Measurements from ENCODE around the gene ROR1. TPM values are rescaled to one million over a fixed set of nuclear protein-coding genes. Genes with fewer than 3 reads are reported as not detected.
A peak's percentile ranks its signal among the peaks of the same experiment; 100 is the strongest.

Gene ROR1
- polyA plus RNA-seq, 6 donors from 2014 or later: 0.36 to 6.2 (median 1.3) TPM

GRCh38 chr1:63893976-63894375 is 120.2 kb downstream of the ROR1 start:
- peak overlapping the region; percentile 44 to 99 (median 96) for H3K27ac Mint-ChIP-seq
- no peak overlapping the region for H3K4me3 Mint-ChIP-seq
- peaks cover 36 to 51% (median 48%) of the 10 kb centered on the region in 3 donors for H3K4me1 Mint-ChIP-seq
- peaks cover 0 to 38% (median 10%) of the 10 kb centered on the region in 7 donors for H3K9me3 Mint-ChIP-seq
- peaks cover 18 to 34% (median 26%) of the 10 kb centered on the region in 3 donors for H3K27me3 Mint-ChIP-seq
- DNase-seq: no peak
- no peak for ATAC-seq (ENCODE audit: low read depth in 2 of 2)
- H3K36me3 Mint-ChIP-seq: peaks cover 0 to 6% of the 10 kb centered on the region in 2 donors

- no peak for ATAC-seq (ENCODE audit: low read depth in 2 of 2)
- H3K27me3 Mint-ChIP-seq: peaks cover 26 to 42% (median 32%) of the 10 kb centered on the region in 3 donors
- H3K36me3 Mint-ChIP-seq: peaks cover 0 to 6% of the 10 kb centered on the region in 2 donors
- H3K9me3 Mint-ChIP-seq: peaks cover 0 to 38% (median 10%) of the 10 kb centered on the region in 7 donors
- H3K27ac Mint-ChIP-seq: peak overlapping the region in 5 of 6 donors; percentile 8 to 89 (median 48)
- no peak for DNase-seq
- peaks cover 36 to 44% (median 42%) of the 10 kb centered on the region in 3 donors for H3K4me1 Mint-ChIP-seq
- H3K4me3 Mint-ChIP-seq: no peak overlapping the region
Observed at GRCh38 chr1:63894627-63895265, 120.9 kb downstream of the ROR1 start.

GRCh38 chr1:63896755-63897154 is 122.9 kb downstream of the ROR1 start:
- Mint-ChIP-seq H3K36me3 (peaks cover 0 to 6% of the 10 kb centered on the region in 2 donors), H3K4me1 (peaks cover 18 to 27% (median 24%) of the 10 kb centered on the region in 3 donors), H3K27me3 (peaks cover 26 to 44% (median 32%) of the 10 kb centered on the region in 3 donors), H3K9me3 (peaks cover 0 to 33% (median 7%) of the 10 kb centered on the region in 7 donors), H3K27ac (peak overlapping the region in 2 of 6 donors; percentile 7 to 55), H3K4me3 (no peak overlapping the region)
- DNase-seq (no peak), ATAC-seq (ENCODE audit: low read depth in 2 of 2) (no peak)

- ATAC-seq (ENCODE audit: low read depth in 2 of 2) (no peak), DNase-seq (no peak)
- Mint-ChIP-seq H3K27ac (no peak overlapping the region), H3K36me3 (peaks cover 0 to 6% of the 10 kb centered on the region in 2 donors), H3K4me3 (peak overlapping the region in 1 of 8 donors; percentile 21), H3K4me1 (peaks cover under 1 to 8% (median 6%) of the 10 kb centered on the region in 3 donors), H3K9me3 (peaks cover 0 to 25% (median 4%) of the 10 kb centered on the region in 7 donors), H3K27me3 (peaks cover 26 to 54% (median 35%) of the 10 kb centered on the region in 3 donors)
Observed at GRCh38 chr1:63898428-63899196, 124.8 kb downstream of the ROR1 start.

- H3K27me3 Mint-ChIP-seq: peaks cover 32 to 41% (median 37%) of the 10 kb centered on the region in 3 donors
- no peak overlapping the region for H3K27ac Mint-ChIP-seq
- H3K4me1 Mint-ChIP-seq: peaks cover 6 to 14% (median 12%) of the 10 kb centered on the region in 3 donors
- ATAC-seq (ENCODE audit: low read depth in 2 of 2): no peak
- peaks cover 0 to 18% (median 4%) of the 10 kb centered on the region in 7 donors for H3K9me3 Mint-ChIP-seq
- peaks cover 0 to 6% of the 10 kb centered on the region in 2 donors for H3K36me3 Mint-ChIP-seq
- no peak overlapping the region for H3K4me3 Mint-ChIP-seq
- DNase-seq: no peak
Observed at GRCh38 chr1:63901094-63901493, 127.3 kb downstream of the ROR1 start.

- peaks cover 6 to 14% (median 12%) of the 10 kb centered on the region in 3 donors for H3K4me1 Mint-ChIP-seq
- peaks cover 0 to 4% (median 0%) of the 10 kb centered on the region in 7 donors for H3K9me3 Mint-ChIP-seq
- H3K36me3 Mint-ChIP-seq: no peaks in the 10 kb centered on the region
- no peak for DNase-seq
- ATAC-seq (ENCODE audit: low read depth in 2 of 2): no peak
- H3K4me3 Mint-ChIP-seq: no peak overlapping the region
- peaks cover 25 to 41% (median 33%) of the 10 kb centered on the region in 3 donors for H3K27me3 Mint-ChIP-seq
- peak overlapping the region in 1 of 6 donors; percentile 4 for H3K27ac Mint-ChIP-seq
Observed at GRCh38 chr1:63902844-63903589, 129.2 kb downstream of the ROR1 start.

- Mint-ChIP-seq H3K36me3 (no peaks in the 10 kb centered on the region), H3K27ac (peak overlapping the region in 4 of 6 donors; percentile 2 to 58 (median 20)), H3K4me3 (peak overlapping the region in 1 of 8 donors; percentile 3), H3K27me3 (peaks cover 14 to 36% (median 29%) of the 10 kb centered on the region in 3 donors), H3K4me1 (peaks cover 6 to 14% (median 12%) of the 10 kb centered on the region in 3 donors), H3K9me3 (no peaks in the 10 kb centered on the region)
- peak; percentile 11 for DNase-seq
- ATAC-seq (ENCODE audit: low read depth in 2 of 2): peak; percentile 69 to 73
Observed at GRCh38 chr1:63903947-63904610, 130.3 kb downstream of the ROR1 start.

GRCh38 chr1:63904826-63905225 is 131.0 kb downstream of the ROR1 start:
- no peaks in the 10 kb centered on the region for H3K9me3 Mint-ChIP-seq
- DNase-seq: no peak
- H3K4me1 Mint-ChIP-seq: peaks cover 6 to 14% (median 12%) of the 10 kb centered on the region in 3 donors
- no peaks in the 10 kb centered on the region for H3K36me3 Mint-ChIP-seq
- peak overlapping the region in 1 of 6 donors; percentile 2 for H3K27ac Mint-ChIP-seq
- ATAC-seq (ENCODE audit: low read depth in 2 of 2): no peak
- peaks cover 9 to 31% (median 26%) of the 10 kb centered on the region in 3 donors for H3K27me3 Mint-ChIP-seq
- H3K4me3 Mint-ChIP-seq: no peak overlapping the region

- Mint-ChIP-seq H3K36me3 (no peaks in the 10 kb centered on the region), H3K27ac (no peak overlapping the region), H3K9me3 (no peaks in the 10 kb centered on the region), H3K27me3 (peaks cover 20 to 41% (median 34%) of the 10 kb centered on the region in 3 donors), H3K4me1 (peaks cover 6 to 14% (median 12%) of the 10 kb centered on the region in 3 donors), H3K4me3 (no peak overlapping the region)
- ATAC-seq (ENCODE audit: low read depth in 2 of 2): no peak
- DNase-seq: no peak
Observed at GRCh38 chr1:63906047-63906704, 132.4 kb downstream of the ROR1 start.

- Mint-ChIP-seq H3K4me1 (peaks cover 6 to 14% (median 12%) of the 10 kb centered on the region in 3 donors), H3K9me3 (no peaks in the 10 kb centered on the region), H3K27ac (no peak overlapping the region), H3K36me3 (no peaks in the 10 kb centered on the region), H3K4me3 (no peak overlapping the region), H3K27me3 (peaks cover 21 to 47% (median 34%) of the 10 kb centered on the region in 3 donors)
- ATAC-seq (ENCODE audit: low read depth in 2 of 2): no peak
- no peak for DNase-seq
Observed at GRCh38 chr1:63907051-63907450, 133.2 kb downstream of the ROR1 start.

GRCh38 chr1:63908016-63908415 is 134.2 kb downstream of the ROR1 start:
- no peaks in the 10 kb centered on the region for H3K36me3 Mint-ChIP-seq
- DNase-seq (no peak), ATAC-seq (ENCODE audit: low read depth in 2 of 2) (no peak)
- H3K27me3 Mint-ChIP-seq: peaks cover 30 to 51% (median 34%) of the 10 kb centered on the region in 3 donors
- peaks cover 0 to 2% (median 0%) of the 10 kb centered on the region in 7 donors for H3K9me3 Mint-ChIP-seq
- H3K4me3 Mint-ChIP-seq: no peak overlapping the region
- peaks cover 6 to 14% (median 12%) of the 10 kb centered on the region in 3 donors for H3K4me1 Mint-ChIP-seq
- no peak overlapping the region for H3K27ac Mint-ChIP-seq

- peaks cover 0 to 9% (median 7%) of the 10 kb centered on the region in 3 donors for H3K4me1 Mint-ChIP-seq
- H3K27me3 Mint-ChIP-seq: peaks cover 28 to 44% (median 29%) of the 10 kb centered on the region in 3 donors
- no peak for ATAC-seq (ENCODE audit: low read depth in 2 of 2)
- no peak overlapping the region for H3K27ac Mint-ChIP-seq
- no peak overlapping the region for H3K4me3 Mint-ChIP-seq
- H3K9me3 Mint-ChIP-seq: peaks cover 0 to 2% (median 0%) of the 10 kb centered on the region in 7 donors
- no peaks in the 10 kb centered on the region for H3K36me3 Mint-ChIP-seq
- DNase-seq: no peak
Observed at GRCh38 chr1:63909526-63909925, 135.7 kb downstream of the ROR1 start.
